ENCODE measurements around the gene ARHGAP42.

DNA sequence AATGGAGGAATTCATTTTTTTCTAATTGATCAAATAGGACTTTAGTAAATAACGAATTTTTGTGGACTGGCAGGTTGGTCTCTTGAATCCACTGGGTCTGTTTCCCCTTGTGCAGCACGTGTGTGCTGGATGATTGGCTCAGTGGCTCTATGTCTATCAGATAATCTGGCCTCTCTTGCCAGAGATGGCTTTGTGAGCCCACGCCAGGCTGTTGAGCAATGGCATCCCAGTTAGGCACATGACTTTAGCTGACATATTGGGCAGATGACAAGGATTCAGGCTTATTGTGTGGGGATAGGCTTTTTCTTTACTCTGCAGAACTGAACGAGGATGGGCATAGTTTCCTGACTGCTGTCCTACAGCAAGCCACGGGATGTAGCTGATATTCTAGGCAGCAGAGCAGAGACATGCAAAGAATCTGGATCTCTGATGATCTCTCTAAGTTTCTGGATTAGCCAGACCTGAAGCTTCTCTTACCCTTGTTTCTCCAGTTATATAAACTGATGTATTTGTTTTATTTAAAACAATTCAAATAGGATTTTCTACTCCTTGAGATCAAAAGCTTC lies 144.9 kb downstream of the ARHGAP42 start:
- TF ChIP-seq, protein P1, sequence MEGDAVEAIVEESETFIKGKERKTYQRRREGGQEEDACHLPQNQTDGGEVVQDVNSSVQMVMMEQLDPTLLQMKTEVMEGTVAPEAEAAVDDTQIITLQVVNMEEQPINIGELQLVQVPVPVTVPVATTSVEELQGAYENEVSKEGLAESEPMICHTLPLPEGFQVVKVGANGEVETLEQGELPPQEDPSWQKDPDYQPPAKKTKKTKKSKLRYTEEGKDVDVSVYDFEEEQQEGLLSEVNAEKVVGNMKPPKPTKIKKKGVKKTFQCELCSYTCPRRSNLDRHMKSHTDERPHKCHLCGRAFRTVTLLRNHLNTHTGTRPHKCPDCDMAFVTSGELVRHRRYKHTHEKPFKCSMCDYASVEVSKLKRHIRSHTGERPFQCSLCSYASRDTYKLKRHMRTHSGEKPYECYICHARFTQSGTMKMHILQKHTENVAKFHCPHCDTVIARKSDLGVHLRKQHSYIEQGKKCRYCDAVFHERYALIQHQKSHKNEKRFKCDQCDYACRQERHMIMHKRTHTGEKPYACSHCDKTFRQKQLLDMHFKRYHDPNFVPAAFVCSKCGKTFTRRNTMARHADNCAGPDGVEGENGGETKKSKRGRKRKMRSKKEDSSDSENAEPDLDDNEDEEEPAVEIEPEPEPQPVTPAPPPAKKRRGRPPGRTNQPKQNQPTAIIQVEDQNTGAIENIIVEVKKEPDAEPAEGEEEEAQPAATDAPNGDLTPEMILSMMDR (IDR thresholded peaks at IDR 0.05 in 8 of 11, conservative IDR thresholded peaks at IDR 0.05 in 3 of 11) = no peak
- no peak for TF ChIP-seq POLR2AphosphoS5 (IDR thresholded peaks at IDR 0.05)
- TF ChIP-seq POLR2A (IDR thresholded peaks at IDR 0.05) = no peak

Measured in spleen (tissue), 7 donors.